ENCODE measurements around the gene KBTBD8.

The KBTBD8 gene

GRCh38 chr3:67037615-67038014, 39.5 kb downstream of the KBTBD8 start:
- FAIRE-seq: no peak

GRCh38 chr3:67044295-67044694, 46.2 kb downstream of the KBTBD8 start:
- FAIRE-seq: no peak

- FAIRE-seq: no peak
Measured at GRCh38 chr3:67044955-67045354, 46.8 kb downstream of the KBTBD8 start.

- FAIRE-seq: no peak
Measured at GRCh38 chr3:67045711-67046465, 47.8 kb downstream of the KBTBD8 start.

- peak; percentile 25 for FAIRE-seq
Measured at GRCh38 chr3:67047051-67047450, 48.9 kb downstream of the KBTBD8 start.

GRCh38 chr3:67048067-67048714, 50.1 kb downstream of the KBTBD8 start:
- no peak for FAIRE-seq

- no peak for FAIRE-seq
Measured at GRCh38 chr3:67048715-67049074, 50.6 kb downstream of the KBTBD8 start.

- FAIRE-seq: no peak
Measured at GRCh38 chr3:67059443-67059842, 61.3 kb downstream of the KBTBD8 start.

Data from A204.1 (cell line).